GM15510 (cell line): ENCODE measurements around the gene RMRP.

Source experiments
- POLR2A ChIP-seq: IDR thresholded peaks from 3 replicates; pipeline ENCODE4 v1.6.1; 2011; ENCODE audit warnings: borderline replicate concordance; ENCODE audit not compliant: insufficient read length; ENCODE audit errors: extremely low read depth

RMRP gene

DNA sequence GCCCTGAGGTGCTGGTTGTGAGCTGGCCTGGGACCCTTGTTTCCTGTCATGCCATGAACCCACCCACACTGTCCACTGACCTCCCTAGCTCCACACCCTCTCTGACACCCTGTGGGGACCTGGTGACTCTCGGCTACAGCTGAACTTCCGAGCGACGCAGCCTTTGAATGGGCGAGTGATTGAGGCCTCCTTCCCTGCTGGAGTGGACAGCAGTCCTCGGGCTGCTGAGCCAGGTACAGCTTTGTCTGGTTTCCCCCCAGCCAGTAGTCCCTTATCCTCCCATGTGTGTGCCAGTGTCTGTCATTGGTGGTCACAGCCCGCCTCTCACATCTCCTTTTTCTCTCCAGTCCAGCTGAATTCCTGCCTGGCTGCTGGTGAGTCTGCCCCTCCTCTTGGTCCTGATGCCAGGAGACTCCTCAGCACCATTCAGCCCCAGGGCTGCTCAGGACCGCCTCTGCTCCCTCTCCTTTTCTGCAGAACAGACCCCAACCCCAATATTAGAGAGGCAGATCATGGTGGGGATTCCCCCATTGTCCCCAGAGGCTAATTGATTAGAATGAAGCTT lies 22.0 kb upstream of the RMRP start:
- no peak for TF ChIP-seq POLR2A

DNA sequence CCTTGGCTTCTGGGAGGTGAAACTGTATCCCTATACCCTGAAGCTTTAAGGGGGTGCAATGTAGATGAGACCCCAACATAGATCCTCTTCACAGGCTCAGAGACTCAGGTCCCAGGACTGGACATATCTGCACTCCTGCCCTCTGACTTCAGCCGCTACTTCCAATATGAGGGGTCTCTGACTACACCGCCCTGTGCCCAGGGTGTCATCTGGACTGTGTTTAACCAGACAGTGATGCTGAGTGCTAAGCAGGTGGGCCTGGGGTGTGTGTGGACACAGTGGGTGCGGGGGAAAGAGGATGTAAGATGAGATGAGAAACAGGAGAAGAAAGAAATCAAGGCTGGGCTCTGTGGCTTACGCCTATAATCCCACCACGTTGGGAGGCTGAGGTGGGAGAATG lies 21.3 kb upstream of the RMRP start:
- TF ChIP-seq POLR2A, result no peak

DNA sequence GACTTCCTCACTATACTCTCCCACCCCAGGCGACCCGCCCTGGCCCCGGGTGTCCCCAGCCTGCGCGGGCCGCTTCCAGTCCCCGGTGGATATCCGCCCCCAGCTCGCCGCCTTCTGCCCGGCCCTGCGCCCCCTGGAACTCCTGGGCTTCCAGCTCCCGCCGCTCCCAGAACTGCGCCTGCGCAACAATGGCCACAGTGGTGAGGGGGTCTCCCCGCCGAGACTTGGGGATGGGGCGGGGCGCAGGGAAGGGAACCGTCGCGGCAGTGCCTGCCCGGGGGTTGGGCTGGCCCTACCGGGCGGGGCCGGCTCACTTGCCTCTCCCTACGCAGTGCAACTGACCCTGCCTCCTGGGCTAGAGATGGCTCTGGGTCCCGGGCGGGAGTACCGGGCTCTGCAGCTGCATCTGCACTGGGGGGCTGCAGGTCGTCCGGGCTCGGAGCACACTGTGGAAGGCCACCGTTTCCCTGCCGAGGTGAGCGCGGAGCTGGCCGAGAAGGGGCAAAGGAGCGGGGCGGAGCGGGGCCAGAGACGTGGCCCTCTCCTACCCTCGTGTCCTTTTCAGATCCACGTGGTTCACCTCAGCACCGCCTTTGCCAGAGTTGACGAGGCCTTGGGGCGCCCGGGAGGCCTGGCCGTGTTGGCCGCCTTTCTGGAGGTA lies 18.0 kb upstream of the RMRP start:
- TF ChIP-seq POLR2A, result no peak

DNA sequence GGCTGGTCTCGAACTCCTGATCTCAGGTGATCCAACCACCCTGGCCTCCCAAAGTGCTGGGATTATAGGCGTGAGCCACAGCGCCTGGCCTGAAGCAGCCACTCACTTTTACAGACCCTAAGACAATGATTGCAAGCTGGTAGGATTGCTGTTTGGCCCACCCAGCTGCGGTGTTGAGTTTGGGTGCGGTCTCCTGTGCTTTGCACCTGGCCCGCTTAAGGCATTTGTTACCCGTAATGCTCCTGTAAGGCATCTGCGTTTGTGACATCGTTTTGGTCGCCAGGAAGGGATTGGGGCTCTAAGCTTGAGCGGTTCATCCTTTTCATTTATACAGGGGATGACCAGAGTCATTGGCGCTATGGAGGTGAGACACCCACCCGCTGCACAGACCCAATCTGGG lies 17.4 kb upstream of the RMRP start:
- TF ChIP-seq POLR2A, result no peak

DNA sequence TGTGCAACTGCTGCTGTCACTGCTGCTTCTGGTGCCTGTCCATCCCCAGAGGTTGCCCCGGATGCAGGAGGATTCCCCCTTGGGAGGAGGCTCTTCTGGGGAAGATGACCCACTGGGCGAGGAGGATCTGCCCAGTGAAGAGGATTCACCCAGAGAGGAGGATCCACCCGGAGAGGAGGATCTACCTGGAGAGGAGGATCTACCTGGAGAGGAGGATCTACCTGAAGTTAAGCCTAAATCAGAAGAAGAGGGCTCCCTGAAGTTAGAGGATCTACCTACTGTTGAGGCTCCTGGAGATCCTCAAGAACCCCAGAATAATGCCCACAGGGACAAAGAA lies 16.2 kb upstream of the RMRP start:
- no peak for TF ChIP-seq POLR2A

DNA sequence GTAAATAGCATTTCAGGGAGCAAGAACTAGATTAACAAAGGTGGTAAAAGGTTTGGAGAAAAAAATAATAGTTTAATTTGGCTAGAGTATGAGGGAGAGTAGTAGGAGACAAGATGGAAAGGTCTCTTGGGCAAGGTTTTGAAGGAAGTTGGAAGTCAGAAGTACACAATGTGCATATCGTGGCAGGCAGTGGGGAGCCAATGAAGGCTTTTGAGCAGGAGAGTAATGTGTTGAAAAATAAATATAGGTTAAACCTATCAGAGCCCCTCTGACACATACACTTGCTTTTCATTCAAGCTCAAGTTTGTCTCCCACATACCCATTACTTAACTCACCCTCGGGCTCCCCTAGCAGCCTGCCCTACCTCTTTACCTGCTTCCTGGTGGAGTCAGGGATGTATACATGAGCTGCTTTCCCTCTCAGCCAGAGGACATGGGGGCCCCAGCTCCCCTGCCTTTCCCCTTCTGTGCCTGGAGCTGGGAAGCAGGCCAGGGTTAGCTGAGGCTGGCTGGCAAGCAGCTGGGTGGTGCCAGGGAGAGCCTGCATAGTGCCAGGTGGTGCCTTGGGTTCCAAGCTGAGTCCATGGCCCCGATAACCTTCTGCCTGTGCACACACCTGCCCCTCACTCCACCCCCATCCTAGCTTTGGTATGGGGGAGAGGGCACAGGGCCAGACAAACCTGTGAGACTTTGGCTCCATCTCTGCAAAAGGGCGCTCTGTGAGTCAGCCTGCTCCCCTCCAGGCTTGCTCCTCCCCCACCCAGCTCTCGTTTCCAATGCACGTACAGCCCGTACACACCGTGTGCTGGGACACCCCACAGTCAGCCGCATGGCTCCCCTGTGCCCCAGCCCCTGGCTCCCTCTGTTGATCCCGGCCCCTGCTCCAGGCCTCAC lies 15.6 kb upstream of the RMRP start, which contains the start of gene CA9:
Gene CA9 (plus strand): TSS at position 797 of the 893 bp plus-strand sequence. CDS start 32 bp downstream, at position 829.
- TF ChIP-seq POLR2A, result no peak

DNA sequence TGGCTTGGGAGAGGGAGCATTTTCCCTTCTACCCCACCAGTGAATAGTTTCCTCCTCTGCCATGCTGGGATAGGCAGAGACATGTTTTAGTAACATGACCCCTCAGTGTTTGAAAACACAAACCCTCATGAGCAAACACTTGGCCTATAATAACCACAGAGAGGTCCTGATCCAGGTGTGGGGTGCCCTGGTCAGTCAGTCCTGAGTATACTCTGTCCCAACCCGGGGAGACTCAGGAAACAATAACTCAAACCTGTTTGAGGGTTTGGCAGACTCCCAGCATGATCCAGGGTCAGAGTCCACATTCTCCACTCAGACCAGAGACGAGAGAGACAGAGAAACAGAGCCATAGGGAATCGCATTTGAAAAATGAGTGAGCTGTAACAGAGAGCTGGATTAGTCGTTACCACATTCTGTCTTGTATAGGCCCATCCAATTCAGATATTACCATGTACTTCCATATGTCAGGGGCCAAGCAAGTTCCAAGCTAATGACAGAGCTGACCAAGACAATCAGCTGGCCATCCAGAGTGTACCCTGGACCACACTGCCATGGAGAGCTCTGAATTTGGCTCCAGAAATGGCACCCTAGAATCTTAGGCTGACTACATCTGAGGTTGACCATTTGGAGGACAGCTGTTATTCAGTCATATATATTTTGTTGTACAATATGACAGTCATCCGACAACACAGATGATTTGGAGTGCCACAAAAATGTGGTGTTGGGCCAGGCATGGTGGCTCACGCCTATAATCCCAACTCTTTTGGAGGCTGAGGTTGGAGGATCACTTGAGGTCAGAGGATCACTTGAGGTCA lies 11.7 kb upstream of the RMRP start:
- TF ChIP-seq POLR2A, result no peak

DNA sequence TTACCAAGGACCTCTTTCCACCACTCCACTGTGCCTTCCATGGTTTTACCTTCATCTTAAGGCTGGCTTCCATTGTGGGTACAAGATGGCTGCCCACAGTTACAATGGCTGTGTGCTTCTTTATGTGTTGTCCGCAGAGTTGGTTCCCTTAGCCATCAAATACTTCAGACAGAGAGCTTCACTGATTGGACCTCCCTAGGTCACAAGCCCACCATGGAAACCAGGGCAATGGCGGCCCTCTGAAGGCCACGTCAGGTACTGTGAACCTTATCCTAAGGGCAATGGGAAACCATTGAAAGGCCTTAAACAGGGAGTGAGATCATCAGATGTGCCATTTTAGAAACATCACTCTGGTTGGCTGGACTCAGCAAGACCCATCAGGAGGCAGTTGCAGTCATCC lies 10.1 kb upstream of the RMRP start:
- no peak for TF ChIP-seq POLR2A

DNA sequence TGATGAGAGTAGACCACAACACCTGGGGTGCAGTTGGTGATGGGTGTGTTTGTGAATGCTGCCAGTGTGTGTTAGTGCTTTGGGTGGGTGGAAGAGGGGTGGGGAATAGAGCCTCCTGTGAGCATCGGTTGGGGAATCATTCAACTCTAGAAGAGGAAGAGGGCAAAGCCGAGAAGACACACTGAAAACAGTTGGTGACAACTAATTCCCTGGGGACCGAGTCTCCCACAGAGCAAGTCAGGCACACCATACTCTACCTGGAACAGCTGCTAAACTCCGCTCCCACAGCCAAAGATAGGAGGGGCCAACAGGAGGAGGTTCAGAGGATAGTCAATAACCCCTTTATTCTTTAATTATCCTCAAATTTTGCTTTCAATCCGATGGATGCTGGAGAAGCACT lies 8.7 kb upstream of the RMRP start:
- TF ChIP-seq POLR2A, result no peak

DNA sequence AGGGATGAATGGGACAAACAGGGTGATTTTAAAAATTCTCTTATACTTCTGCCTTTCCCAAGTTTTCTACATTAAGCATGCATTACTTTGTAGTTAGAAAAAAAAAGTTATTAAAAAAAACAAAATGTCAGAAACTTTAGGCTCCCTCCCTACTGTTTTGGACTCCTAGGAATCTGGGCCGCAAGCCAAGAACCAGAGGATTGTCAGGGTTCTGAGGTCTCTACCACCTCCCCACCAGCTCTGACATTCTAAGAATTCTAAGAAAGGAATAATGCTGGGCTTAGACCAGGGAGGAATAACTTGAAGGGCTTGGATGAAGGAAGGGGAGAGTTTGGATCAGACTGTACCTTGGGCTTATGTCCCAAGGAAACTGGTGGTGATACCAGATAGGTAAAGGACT lies 8.2 kb upstream of the RMRP start:
- no peak for TF ChIP-seq POLR2A

DNA sequence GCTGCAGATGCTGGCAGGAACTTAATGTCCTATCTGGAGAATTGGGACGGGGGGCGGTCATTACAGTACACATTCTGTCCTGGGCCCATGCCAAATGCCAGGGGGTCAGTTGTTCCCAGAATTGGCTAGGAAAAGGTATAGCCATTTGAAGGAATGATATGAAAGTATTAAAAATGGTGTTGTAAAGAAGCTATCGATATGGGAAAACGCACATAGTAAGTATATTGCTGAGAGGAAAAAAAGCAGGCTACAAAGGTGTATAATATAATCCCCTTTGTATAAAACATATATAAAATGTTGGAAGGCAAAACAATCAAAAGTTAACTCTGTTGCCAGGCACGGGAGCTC lies 7.6 kb upstream of the RMRP start:
- TF ChIP-seq POLR2A, result no peak

DNA sequence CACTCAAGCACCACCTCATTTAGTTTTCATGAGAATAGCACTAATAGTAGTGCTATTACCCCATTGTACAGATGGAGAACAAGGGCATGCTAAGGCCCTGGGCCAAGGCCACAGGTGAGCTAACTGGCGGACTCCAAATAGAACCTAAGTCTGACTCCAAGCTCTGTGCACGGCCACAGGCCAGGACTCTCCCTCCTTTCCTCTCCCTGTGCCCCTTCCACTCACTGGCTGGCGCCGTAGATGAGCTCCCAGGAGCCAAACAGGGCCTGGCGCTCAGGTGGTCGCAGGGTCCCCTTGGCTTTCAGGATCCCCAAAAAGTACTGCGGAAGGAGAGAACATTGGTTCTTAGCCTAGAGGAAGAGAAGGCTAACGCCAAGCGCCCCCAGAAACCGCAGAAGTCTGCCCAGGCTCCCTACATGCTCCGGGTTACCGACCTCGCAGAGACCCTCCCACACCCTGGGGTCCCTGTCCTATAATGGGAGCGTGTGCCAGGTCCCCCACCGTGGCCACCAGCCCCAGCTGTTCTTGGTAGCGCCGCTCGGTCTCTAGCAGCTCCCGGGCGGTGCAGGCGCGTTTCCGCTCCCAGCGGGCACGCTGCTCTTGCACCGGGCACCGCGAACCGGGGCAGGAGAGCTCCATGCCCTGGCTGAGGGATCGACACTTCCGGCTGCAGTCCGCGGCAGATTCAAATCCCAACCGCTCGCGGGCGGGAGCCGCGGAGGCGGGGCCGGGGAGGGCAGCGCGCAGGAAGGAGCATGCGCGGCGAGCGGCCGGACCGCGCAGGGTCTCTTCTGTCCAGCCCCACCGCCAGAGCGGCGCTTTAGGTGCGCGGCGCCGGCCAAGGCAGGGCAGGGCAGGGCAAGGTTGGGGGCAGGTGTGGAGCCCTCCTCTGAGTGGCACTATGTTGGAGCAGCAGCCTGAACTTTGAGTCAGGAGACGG lies 7.0 kb upstream of the RMRP start, which contains the start of gene ARHGEF39:
Gene ARHGEF39 (minus strand): TSS at position 665 of the 940 bp plus-strand sequence. CDS start 26 bp downstream, at position 639.
- peak; percentile 83 for TF ChIP-seq POLR2A

DNA sequence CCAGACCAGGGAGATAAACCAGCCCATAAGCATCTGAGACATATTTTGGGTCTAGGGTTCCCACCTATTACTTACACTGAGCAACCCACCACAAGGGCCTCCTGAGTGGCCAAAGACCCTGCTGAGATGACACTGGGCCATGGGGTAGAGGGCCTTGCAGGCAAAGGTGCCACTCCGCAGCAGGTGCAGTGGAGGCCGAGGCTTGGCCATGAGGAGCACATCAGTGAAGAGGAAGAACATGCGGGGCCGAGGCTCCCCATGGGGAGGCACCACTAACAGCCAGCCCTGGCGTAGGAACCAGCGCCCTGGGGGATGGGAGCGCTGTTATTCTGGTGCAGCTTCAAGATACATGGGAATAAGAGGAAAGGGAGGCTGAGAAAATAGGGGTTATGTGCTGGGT lies 4.6 kb upstream of the RMRP start:
- no peak for TF ChIP-seq POLR2A

DNA sequence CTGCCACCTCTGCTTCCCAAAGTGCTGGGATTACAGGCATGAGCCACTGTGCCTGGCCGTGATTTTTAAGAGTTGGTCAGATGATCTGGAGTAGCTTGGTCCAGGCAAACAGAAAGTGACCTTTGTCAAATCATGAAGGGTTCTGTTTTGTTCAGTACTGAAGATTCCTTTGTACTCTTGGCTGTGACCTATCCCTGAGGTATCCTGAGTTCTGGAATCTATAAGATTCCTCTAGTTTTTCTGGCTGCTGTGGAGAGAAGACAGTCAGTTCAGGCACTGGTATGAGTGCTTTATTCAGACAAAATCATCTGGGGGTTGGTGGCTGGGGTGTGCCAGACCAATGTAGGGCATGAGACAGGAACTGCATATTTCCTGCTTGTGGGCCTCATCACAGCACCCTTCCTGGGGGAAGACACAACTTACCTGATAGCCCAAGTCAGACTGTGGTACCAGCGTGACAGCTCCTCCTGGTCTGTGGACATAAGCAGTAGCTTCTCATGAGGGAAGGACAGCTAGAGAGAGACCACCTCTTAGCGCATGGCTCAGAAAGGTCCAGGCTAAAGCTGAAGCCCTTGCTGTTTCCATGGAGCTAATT lies 4.0 kb upstream of the RMRP start:
- TF ChIP-seq POLR2A, result no peak

DNA sequence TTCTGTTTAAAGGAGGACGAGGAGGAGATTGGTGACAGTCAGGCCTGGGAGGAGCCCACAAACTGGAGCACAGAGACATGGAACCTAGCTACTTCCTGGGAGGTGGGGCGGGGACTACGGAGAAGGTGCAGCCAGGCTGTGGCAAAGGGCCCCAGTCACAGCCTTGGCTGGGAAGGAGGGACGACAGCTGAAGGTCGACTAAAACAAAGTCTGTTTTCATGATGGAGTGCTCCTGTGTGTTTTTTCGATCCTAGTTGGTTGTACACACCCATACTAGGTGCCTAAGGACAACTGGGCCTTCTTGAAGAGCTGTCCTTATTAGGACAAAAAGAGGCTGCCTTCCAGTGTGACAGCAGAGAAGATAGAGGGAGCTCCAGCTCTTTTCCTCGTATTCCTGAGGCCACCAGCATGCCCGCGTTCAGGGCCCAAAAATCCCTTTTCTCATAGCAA lies 3.2 kb upstream of the RMRP start:
- TF ChIP-seq POLR2A, result no peak
